NCI-H526 treated with DMSO at 0.1 percent for 48 hours (cell line): Measurements from ENCODE around the gene PLPP7.

Source experiments
- DNase-seq: peaks from one replicate; lab custom pipeline; 2025; lab: John Stamatoyannopoulos, UW

The PLPP7 gene

GRCh38 chr9:131281119-131281965 lies 8.2 kb upstream of the PLPP7 start:
- no peak for DNase-seq

- DNase-seq: no peak
Measured at GRCh38 chr9:131282175-131282574, 7.3 kb upstream of the PLPP7 start.

GRCh38 chr9:131282688-131283422 lies 6.7 kb upstream of the PLPP7 start:
- no peak for DNase-seq

GRCh38 chr9:131284856-131285255 lies 4.7 kb upstream of the PLPP7 start:
- no peak for DNase-seq

- no peak for DNase-seq
Measured at GRCh38 chr9:131287359-131287758, 2.2 kb upstream of the PLPP7 start.

- DNase-seq: no peak
Measured at GRCh38 chr9:131288217-131288616, 1.3 kb upstream of the PLPP7 start.

- no peak for DNase-seq
Measured at GRCh38 chr9:131290036-131290766, 678 bp downstream of the PLPP7 start.

- DNase-seq: no peak
Measured at GRCh38 chr9:131290767-131291370, 1.3 kb downstream of the PLPP7 start.

- DNase-seq: no peak
Measured at GRCh38 chr9:131291795-131292315, 2.3 kb downstream of the PLPP7 start.

- DNase-seq: no peak
Measured at GRCh38 chr9:131292937-131293336, 3.4 kb downstream of the PLPP7 start.

GRCh38 chr9:131296460-131296859 lies 6.9 kb downstream of the PLPP7 start:
- no peak for DNase-seq

- DNase-seq: no peak
Measured at GRCh38 chr9:131296906-131297500, 7.5 kb downstream of the PLPP7 start.

GRCh38 chr9:131297903-131298302 lies 8.4 kb downstream of the PLPP7 start:
- DNase-seq: no peak

GRCh38 chr9:131298341-131298740 lies 8.8 kb downstream of the PLPP7 start:
- DNase-seq: no peak

GRCh38 chr9:131298816-131299215 lies 9.3 kb downstream of the PLPP7 start:
- no peak for DNase-seq

GRCh38 chr9:131299346-131299960 lies 9.9 kb downstream of the PLPP7 start:
- DNase-seq: no peak

GRCh38 chr9:131299961-131300347 lies 10.4 kb downstream of the PLPP7 start:
- no peak for DNase-seq

- DNase-seq: no peak
Measured at GRCh38 chr9:131300444-131300843, 10.9 kb downstream of the PLPP7 start.

- DNase-seq: no peak
Measured at GRCh38 chr9:131302244-131303075, 12.9 kb downstream of the PLPP7 start.
